Stomach (tissue), 9 donors: ENCODE measurements around the gene SLC2A4RG. TPM values are rescaled to one million over a fixed set of nuclear protein-coding genes. Genes with fewer than 3 reads are reported as not detected.
A peak's percentile ranks its signal among the peaks of the same experiment; 100 is the strongest.

Source experiments
- DNase-seq, 2 donors: peaks; one replicate each; pipeline versions ENCODE4 v3.0.0 to v3.0.0-alpha.2; 2013 to 2019
- H3K27ac ChIP-seq, 5 donors: fragments of 200-600 bp in 4 of 5; sonication (generic) in 4 of 5; one replicate each; pipeline ENCODE4 v1.5.1; 2013 to 2019; ENCODE audit warnings: mild to moderate bottlenecking in 1 of 5, moderate library complexity in 1 of 5
- H3K27me3 ChIP-seq, 3 donors: fragments of 200-600 bp; sonication (generic); one replicate each; pipeline ENCODE4 v1.5.1; 2017 to 2019; ENCODE audit warnings: mixed run types in 1 of 3
- H3K36me3 ChIP-seq, 4 donors: fragments of 200-600 bp; sonication (generic); 1 replicate in 3 of 4; 2 replicates in 1 of 4; pipeline ENCODE4 v1.5.1; 2016 to 2019
- H3K4me1 ChIP-seq, 4 donors: fragments of 200-600 bp; sonication (generic); one replicate each; pipeline ENCODE4 v1.5.1; 2016 to 2019
- H3K4me3 ChIP-seq, 4 donors: fragments of 200-600 bp; sonication (generic) in 3 of 4; one replicate each; pipeline ENCODE4 v1.5.1; 2016 to 2019; ENCODE audit warnings: mild to moderate bottlenecking in 1 of 4
- H3K9me3 ChIP-seq, 4 donors: fragments of 200-600 bp; sonication (generic); one replicate each; pipeline ENCODE4 v1.5.1; 2016 to 2019
- EP300 ChIP-seq: sonication (generic); formaldehyde crosslinking; IDR thresholded peaks from one replicate; pipeline ENCODE4 v1.6.1; 2017; ENCODE audit warnings: antibody characterized with exemption
- POLR2A ChIP-seq, 4 donors: fragments of 450-650 bp; IDR thresholded peaks; one replicate each; pipeline ENCODE4 v1.6.1; 2016; ENCODE audit warnings: antibody characterized with exemption in 4 of 4, control low read depth in 2 of 4, mild to moderate bottlenecking in 1 of 4, moderate library complexity in 1 of 4
- POLR2AphosphoS5 ChIP-seq, 3 donors: sonication (generic); formaldehyde crosslinking; IDR thresholded peaks; one replicate each; pipeline ENCODE4 v1.6.1; 2016; ENCODE audit warnings: antibody characterized with exemption in 3 of 3
- WGBS, 5 donors: extraction: QIAGEN DNeasy Blood & Tissue Kit in 3 of 5; methylation state at CpG; one replicate each; pipeline versions ENCODE4 v1.1.5 to v1.1.7; 2013 to 2018; 5-methylcytosine and 5-hydroxymethylcytosine counted together
- intact Hi-C: fragments of 100-400 bp; cut with DNase I; formaldehyde crosslinking; loops from one replicate; pipeline ENCODE4 v1.15.1; 2023; ENCODE audit warnings: low total_unique reads
- polyA plus RNA-seq, 3 donors: library from polyadenylated mRNA; stranded (reverse); fragments of 200-250 nt; gene quantifications; one replicate each; pipeline ENCODE4 v1.2.3, GENCODE V29; 2013
- total RNA-seq, 5 donors: library from RNA; depleted of rRNA; stranded (reverse); fragments of >200 nt; gene quantifications; one replicate each; pipeline versions ENCODE4 v1.1.0 to v1.2.3, GENCODE V29; 2014 to 2016
- TF ChIP-seq, protein P1 (sequence below), 7 experiments: fragments of 450-650 bp in 4 of 7; fragments of 200-600 bp in 3 of 7; sonication (generic) in 3 of 7; IDR thresholded peaks; one replicate each; pipeline ENCODE4 v1.5.1; 2016 to 2019; ENCODE audit warnings: antibody characterized with exemption in 7 of 7, control low read depth in 2 of 7, mild to moderate bottlenecking in 1 of 7
- donor health status: healthy with polysubstance abuse.
- donor health status: Bipolar disorder and iron deficiency.
- donor health status: healthy.

SLC2A4RG gene
- total and polyA plus RNA-seq, 8 donors, result 7.1 to 76.9 (median 42.8) TPM

DNA sequence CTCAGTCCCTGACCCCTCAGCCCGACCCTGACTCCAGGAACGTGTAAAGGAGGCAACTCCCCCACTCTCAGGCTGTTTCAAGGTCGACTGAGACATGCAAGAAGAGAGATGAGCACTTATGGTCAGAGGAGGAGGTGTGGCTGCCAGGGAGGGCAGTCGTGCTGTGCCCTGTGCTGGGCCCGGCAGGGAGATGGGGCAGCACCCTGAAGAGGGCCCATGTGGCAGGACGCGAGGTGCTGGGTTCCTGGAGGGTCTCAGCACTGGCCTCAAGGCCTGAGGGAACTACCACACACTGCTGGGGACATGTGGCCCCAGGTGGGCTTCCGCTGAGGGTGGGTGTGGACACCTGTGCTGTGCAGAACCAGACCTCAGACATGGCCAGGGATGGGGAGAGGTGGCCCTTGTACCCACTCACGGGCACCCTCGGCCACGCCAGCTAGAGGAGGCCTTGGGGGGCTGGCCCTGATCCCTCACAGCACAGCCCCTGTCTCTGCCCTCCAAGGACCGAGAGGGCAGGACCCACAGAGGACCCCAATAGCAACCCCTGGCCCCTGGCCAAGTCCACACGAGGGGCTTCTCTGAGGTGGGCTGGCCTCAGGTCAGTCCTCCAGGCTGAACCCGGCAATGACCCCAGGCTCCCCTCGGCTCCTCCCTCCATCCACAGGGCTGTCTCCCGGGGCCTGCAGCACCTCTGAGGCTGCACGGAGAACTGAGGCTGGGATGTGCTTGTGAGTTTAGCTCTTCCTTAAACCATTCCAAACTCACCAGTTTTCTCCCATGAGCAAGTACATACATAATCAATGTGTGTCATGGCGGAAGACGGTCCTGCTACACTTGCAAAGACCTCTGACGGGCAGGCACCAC, 8.7 kb downstream of the SLC2A4RG start:
- DNase-seq, result no peak
- H3K27ac ChIP-seq, result no peak overlapping the region
- no peaks in the 10 kb centered on the region for H3K27me3 ChIP-seq
- WGBS, 5 donors, result 76 to 82% (median 78%) methylated on average over 13 to 20 of the region's 20 CpGs
- intact Hi-C loops, result no loop called here
- TF ChIP-seq POLR2A (IDR thresholded peaks at IDR 0.05) (no peak), EP300 (no peak), POLR2AphosphoS5 (IDR thresholded peaks at IDR 0.05) (no peak)
- peaks cover 0 to 26% (median 16%) of the 10 kb centered on the region in 4 donors for H3K36me3 ChIP-seq
- no peaks in the 10 kb centered on the region for H3K9me3 ChIP-seq
- H3K4me1 ChIP-seq, result no peaks in the 10 kb centered on the region
- H3K4me3 ChIP-seq, result no peak overlapping the region

DNA sequence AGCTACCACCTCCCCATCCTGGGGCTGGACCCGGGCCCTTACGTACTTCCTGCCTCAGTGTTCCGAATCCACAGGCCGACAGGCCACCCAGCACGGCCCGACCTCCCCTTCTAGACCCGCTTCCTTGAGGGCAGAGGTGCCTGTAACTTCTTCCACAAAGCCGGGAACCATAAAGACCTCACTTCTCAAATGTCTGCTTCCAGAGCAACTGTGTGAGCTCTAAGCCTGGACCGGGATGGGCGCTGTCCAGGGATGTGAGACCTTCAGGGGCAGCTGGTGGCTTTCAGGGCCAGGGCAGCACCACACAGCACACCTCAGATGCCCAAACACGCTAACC, 9.3 kb downstream of the SLC2A4RG start:
- no peaks in the 10 kb centered on the region for H3K4me1 ChIP-seq
- no peak overlapping the region for H3K27ac ChIP-seq
- no peaks in the 10 kb centered on the region for H3K9me3 ChIP-seq
- no peaks in the 10 kb centered on the region for H3K27me3 ChIP-seq
- 75 to 94% (median 90%) methylated on average over 5 to 11 of the region's 11 CpGs for WGBS, 5 donors
- TF ChIP-seq, protein P1, sequence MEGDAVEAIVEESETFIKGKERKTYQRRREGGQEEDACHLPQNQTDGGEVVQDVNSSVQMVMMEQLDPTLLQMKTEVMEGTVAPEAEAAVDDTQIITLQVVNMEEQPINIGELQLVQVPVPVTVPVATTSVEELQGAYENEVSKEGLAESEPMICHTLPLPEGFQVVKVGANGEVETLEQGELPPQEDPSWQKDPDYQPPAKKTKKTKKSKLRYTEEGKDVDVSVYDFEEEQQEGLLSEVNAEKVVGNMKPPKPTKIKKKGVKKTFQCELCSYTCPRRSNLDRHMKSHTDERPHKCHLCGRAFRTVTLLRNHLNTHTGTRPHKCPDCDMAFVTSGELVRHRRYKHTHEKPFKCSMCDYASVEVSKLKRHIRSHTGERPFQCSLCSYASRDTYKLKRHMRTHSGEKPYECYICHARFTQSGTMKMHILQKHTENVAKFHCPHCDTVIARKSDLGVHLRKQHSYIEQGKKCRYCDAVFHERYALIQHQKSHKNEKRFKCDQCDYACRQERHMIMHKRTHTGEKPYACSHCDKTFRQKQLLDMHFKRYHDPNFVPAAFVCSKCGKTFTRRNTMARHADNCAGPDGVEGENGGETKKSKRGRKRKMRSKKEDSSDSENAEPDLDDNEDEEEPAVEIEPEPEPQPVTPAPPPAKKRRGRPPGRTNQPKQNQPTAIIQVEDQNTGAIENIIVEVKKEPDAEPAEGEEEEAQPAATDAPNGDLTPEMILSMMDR (IDR thresholded peaks at IDR 0.05), result no peak
- TF ChIP-seq POLR2A (IDR thresholded peaks at IDR 0.05) (no peak), EP300 (no peak), POLR2AphosphoS5 (IDR thresholded peaks at IDR 0.05) (no peak)
- H3K36me3 ChIP-seq, result peaks cover 0 to 21% (median 11%) of the 10 kb centered on the region in 4 donors
- intact Hi-C loops, result no loop called here
- H3K4me3 ChIP-seq, result no peak overlapping the region
- no peak for DNase-seq

DNA sequence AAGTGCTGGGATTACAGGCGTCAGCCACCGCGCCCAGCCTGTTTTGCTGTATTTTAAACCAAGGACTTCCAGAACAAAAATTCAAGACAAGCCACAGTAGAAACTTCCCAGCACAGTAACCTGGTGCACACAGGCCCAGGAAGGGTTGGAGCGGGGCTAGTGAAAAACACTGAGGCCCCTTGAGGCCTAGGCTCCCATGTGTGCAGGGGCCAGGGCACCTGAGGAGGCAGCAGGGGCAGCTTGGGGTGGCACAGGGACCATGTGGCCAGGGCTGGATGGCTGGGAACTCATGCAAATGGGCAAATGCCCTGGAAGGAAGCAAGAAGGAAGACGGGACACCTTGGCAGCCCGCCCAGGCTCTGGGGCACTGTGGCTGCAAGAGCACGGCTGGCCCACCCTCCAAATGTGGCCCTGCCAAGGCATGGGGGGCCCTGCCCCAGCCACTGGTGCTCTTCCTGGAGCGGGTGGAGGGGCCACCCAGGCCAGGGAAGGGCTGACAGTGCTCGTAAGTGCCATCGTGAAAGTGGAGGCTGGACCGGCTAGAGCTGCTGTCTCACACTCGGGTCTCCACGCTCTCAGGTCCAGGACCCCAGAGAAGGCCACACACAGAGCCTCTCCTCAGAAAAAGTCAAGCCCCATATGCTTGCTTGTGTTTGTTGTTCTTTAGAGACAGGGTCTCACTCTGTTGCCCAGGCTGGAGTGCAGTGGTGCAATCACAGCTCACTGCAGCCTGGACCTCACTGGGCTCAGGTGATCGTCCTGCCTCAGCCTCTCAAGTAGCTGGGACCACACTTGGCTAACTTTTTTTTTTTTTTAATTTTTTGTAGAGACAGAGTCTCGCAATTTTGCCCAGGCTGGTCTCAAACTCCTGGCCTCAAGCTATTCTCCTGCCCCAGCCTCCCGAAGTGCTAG, 10.3 kb downstream of the SLC2A4RG start:
- Histone ChIP-seq H3K27me3 (no peaks in the 10 kb centered on the region), H3K27ac (no peak overlapping the region), H3K4me3 (no peak overlapping the region), H3K4me1 (no peaks in the 10 kb centered on the region), H3K9me3 (no peaks in the 10 kb centered on the region), H3K36me3 (peaks cover 0 to 21% (median 10%) of the 10 kb centered on the region in 4 donors)
- 81 to 90% (median 87%) methylated on average over 8 to 16 of the region's 16 CpGs for WGBS, 5 donors
- intact Hi-C loops, result no loop called here
- DNase-seq, result no peak
- TF ChIP-seq POLR2A (IDR thresholded peaks at IDR 0.05), result no peak
- TF ChIP-seq POLR2AphosphoS5 (IDR thresholded peaks at IDR 0.05), result no peak
- TF ChIP-seq, protein P1 (IDR thresholded peaks at IDR 0.05), result no peak
- no peak for TF ChIP-seq EP300

DNA sequence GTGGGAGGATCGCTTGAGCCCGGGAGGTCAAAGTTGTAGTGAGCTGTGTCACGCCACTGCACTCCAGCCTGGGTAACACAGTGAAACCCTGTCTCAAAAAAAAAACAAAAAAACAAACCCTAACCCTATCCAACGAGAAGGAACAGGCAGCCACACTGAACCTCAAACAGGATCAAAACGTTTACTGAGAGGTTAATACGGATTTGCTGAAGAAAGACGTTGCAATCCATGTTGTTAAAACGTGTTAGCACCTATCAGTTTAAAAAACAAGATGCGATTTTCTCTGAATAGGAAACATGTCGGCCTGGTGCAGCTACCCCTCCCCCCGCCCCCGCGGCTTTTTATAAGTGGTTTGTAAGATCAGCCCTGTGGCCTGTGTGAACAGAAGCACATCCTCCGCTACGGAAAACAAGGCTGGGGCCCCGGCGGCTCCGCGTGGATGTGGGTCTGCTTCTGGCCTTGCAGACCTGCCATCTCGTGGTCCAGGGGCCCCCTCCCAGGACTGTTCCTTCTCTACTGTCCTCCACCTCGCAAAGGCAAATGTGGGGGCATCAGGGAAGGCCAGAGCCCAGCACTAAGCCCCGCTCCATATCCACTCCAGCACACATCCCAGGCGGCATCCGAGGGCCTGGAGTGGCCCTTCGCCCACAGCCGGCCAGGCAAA, 11.4 kb downstream of the SLC2A4RG start:
- DNase-seq, result peak in 1 of 2 donors; percentile 46
- no peaks in the 10 kb centered on the region for H3K9me3 ChIP-seq
- H3K4me1 ChIP-seq, result no peaks in the 10 kb centered on the region
- TF ChIP-seq, protein P1 (IDR thresholded peaks at IDR 0.05), result no peak
- no peak overlapping the region for H3K4me3 ChIP-seq
- no peaks in the 10 kb centered on the region for H3K27me3 ChIP-seq
- peak overlapping the region in 2 of 5 donors; percentile 8 to 27 for H3K27ac ChIP-seq
- WGBS, 5 donors, result 63 to 68% (median 66%) methylated on average over 20 to 26 of the region's 26 CpGs
- H3K36me3 ChIP-seq, result peaks cover 0 to 19% (median 9%) of the 10 kb centered on the region in 4 donors
- intact Hi-C loops, result no loop called here
